SU-DHL-6 (cell line): ENCODE measurements around the gene ACVR1B.

Experiments
- EZH2phosphoT487 ChIP-seq: fragments of 200-600 bp; sonication (generic), shearing (Covaris generic); conservative IDR thresholded peaks from 2 replicates; pipeline ENCODE4 v1.6.1; 2018; ENCODE audit warnings: mild to moderate bottlenecking, antibody characterized with exemption, low read length, moderate library complexity, mixed read lengths
- TF ChIP-seq, protein P1 (sequence below): fragments of 200-600 bp; sonication (generic); IDR thresholded peaks from one replicate; pipeline ENCODE4 v1.5.1; 2017; ENCODE audit warnings: antibody characterized with exemption, mild to moderate bottlenecking, low read length, moderate library complexity; ENCODE audit not compliant: insufficient read depth, poor library complexity, severe bottlenecking

DNA sequence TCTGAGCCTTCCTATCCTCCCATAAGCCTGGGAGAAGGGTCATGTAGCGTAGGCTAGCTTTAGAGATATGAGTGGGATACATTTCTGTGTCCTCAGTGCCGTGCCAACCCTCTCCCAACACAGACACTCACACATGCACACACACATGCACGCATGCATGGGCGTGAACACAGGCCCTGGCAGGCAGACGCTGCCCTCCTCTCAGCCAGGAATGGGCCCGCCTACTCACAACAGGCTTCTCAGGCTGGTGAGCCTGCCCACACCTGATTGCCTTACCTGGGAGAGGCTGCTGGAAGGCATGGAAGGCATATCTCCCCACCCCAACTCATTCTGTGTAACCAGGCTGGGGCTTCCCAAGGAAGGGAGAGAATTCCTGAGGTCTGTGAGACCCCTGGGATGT lies 12.8 kb upstream of the ACVR1B start:
- TF ChIP-seq, protein P1, sequence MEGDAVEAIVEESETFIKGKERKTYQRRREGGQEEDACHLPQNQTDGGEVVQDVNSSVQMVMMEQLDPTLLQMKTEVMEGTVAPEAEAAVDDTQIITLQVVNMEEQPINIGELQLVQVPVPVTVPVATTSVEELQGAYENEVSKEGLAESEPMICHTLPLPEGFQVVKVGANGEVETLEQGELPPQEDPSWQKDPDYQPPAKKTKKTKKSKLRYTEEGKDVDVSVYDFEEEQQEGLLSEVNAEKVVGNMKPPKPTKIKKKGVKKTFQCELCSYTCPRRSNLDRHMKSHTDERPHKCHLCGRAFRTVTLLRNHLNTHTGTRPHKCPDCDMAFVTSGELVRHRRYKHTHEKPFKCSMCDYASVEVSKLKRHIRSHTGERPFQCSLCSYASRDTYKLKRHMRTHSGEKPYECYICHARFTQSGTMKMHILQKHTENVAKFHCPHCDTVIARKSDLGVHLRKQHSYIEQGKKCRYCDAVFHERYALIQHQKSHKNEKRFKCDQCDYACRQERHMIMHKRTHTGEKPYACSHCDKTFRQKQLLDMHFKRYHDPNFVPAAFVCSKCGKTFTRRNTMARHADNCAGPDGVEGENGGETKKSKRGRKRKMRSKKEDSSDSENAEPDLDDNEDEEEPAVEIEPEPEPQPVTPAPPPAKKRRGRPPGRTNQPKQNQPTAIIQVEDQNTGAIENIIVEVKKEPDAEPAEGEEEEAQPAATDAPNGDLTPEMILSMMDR, result no peak
- TF ChIP-seq EZH2phosphoT487, result no peak
